Neural cell (in vitro differentiated cells): ENCODE results near the gene IL17REL. TPM values are rescaled to one million over a fixed set of nuclear protein-coding genes. Genes with fewer than 3 reads are reported as not detected.

Source experiments
- H2AFZ ChIP-seq: fragments of 200-600, 300-800 bp; sonication (generic), shearing (Covaris generic); 2 replicates; pipeline ENCODE4 v1.6.0; 2014; ENCODE audit warnings: low read depth, mild to moderate bottlenecking, antibody characterized with exemption, low read length, moderate library complexity
- H3F3A ChIP-seq: fragments of 200-600 bp; shearing (Covaris generic); 2 replicates; pipeline ENCODE4 v1.6.1; 2016; ENCODE audit warnings: mild to moderate bottlenecking, moderate library complexity, mixed read lengths, antibody characterized with exemption, low read length; ENCODE audit not compliant: insufficient read depth, poor library complexity, severe bottlenecking
- H3K27ac ChIP-seq: fragments of 200-600, 300-800 bp; sonication (generic), shearing (Covaris generic); 2 replicates; pipeline ENCODE4 v1.5.1; 2014; ENCODE audit warnings: mild to moderate bottlenecking, low read length, moderate library complexity
- H3K27me3 ChIP-seq: fragments of 300-800, 200-600 bp; sonication (generic), shearing (Covaris generic); 2 replicates; pipeline ENCODE4 v1.6.0; 2014; ENCODE audit warnings: mild to moderate bottlenecking, low read depth, low read length, moderate library complexity; ENCODE audit not compliant: insufficient read depth
- H3K36me3 ChIP-seq: fragments of 300-800, 200-600 bp; sonication (generic), shearing (Covaris generic); 2 replicates; pipeline ENCODE4 v1.5.1; 2014; ENCODE audit warnings: mild to moderate bottlenecking, antibody characterized with exemption, low read length, moderate library complexity; ENCODE audit not compliant: insufficient read depth
- H3K4me2 ChIP-seq: fragments of 300-800, 200-600 bp; sonication (generic), shearing (Covaris generic); 2 replicates; pipeline ENCODE4 v1.6.0; 2014; ENCODE audit warnings: mild to moderate bottlenecking, low read length
- H3K4me3 ChIP-seq: fragments of 300-800, 200-600 bp; sonication (generic), shearing (Covaris generic); 2 replicates; pipeline ENCODE4 v1.5.1; 2014; ENCODE audit warnings: mild to moderate bottlenecking, low read length, moderate library complexity
- H3K79me2 ChIP-seq: fragments of 200-600 bp; shearing (Covaris generic); replicated peaks from 2 replicates; pipeline ENCODE4 v1.6.0; 2014; ENCODE audit warnings: mild to moderate bottlenecking, low read length, moderate library complexity; ENCODE audit not compliant: insufficient read depth
- H3K9ac ChIP-seq: fragments of 300-800, 200-600 bp; sonication (generic), shearing (Covaris generic); 2 replicates; pipeline ENCODE4 v1.6.1; 2016; ENCODE audit warnings: mild to moderate bottlenecking, low read length, mixed read lengths
- H3K9me2 ChIP-seq: fragments of 200-600 bp; shearing (Covaris generic); 2 replicates; pipeline ENCODE4 v1.6.1; 2016; ENCODE audit warnings: mild to moderate bottlenecking, low read length, mixed read lengths; ENCODE audit not compliant: insufficient read depth
- H3K9me3 ChIP-seq: fragments of 200-600, 300-800 bp; sonication (generic), shearing (Covaris generic); 2 replicates; pipeline ENCODE4 v1.6.1; 2016; ENCODE audit warnings: mild to moderate bottlenecking, mixed run types, low read length, moderate library complexity, mixed read lengths
- H4K20me1 ChIP-seq: fragments of 200-600 bp; shearing (Covaris generic); 2 replicates; pipeline ENCODE4 v1.6.1; 2016; ENCODE audit warnings: mild to moderate bottlenecking, mixed run types; ENCODE audit not compliant: insufficient read depth
- EP300 ChIP-seq: fragments of 450-650 bp; conservative IDR thresholded peaks from 2 replicates; pipeline ENCODE4 v1.6.1; 2014; ENCODE audit warnings: antibody characterized with exemption, mild to moderate bottlenecking, moderate library complexity; ENCODE audit not compliant: poor library complexity, severe bottlenecking
- EZH2 ChIP-seq: fragments of 200-600, 300-800 bp; shearing (Covaris generic), sonication (generic); IDR thresholded peaks from 2 replicates; pipeline ENCODE4 v1.6.1; 2014; ENCODE audit warnings: antibody characterized with exemption, low read length, borderline replicate concordance, mild to moderate bottlenecking; ENCODE audit not compliant: insufficient read depth, poor library complexity, severe bottlenecking
- MXI1 ChIP-seq: fragments of 450-650 bp; conservative IDR thresholded peaks from 2 replicates; pipeline ENCODE4 v1.6.1; 2014; ENCODE audit warnings: antibody characterized with exemption, mild to moderate bottlenecking; ENCODE audit not compliant: poor library complexity, severe bottlenecking
- POLR2AphosphoS5 ChIP-seq: IDR thresholded peaks from 2 replicates; pipeline ENCODE4 v1.6.1; 2012
- RAD21 ChIP-seq: fragments of 450-650 bp; conservative IDR thresholded peaks from 2 replicates; pipeline ENCODE4 v1.6.1; 2014; ENCODE audit warnings: antibody characterized with exemption, mild to moderate bottlenecking, moderate library complexity
- SMC3 ChIP-seq: fragments of 450-650 bp; conservative IDR thresholded peaks from 2 replicates; pipeline ENCODE4 v1.6.1; 2014; ENCODE audit warnings: antibody characterized with exemption, mild to moderate bottlenecking, moderate library complexity; ENCODE audit not compliant: poor library complexity
- TAF1 ChIP-seq: IDR thresholded peaks from 2 replicates; pipeline ENCODE4 v1.6.1; 2012; ENCODE audit warnings: low read depth
- polyA plus RNA-seq: library from polyadenylated mRNA; depleted of rRNA; stranded (reverse); fragments of >200 nt; gene quantifications from 2 replicates; pipeline ENCODE4 v1.2.3, GENCODE V29; 2014
- TF ChIP-seq, protein P1 (sequence below): IDR thresholded peaks from 2 replicates; pipeline ENCODE4 v1.6.1; 2012; ENCODE audit warnings: borderline replicate concordance
- TF ChIP-seq, protein P2 (sequence below): fragments of 450-650 bp; IDR thresholded peaks from 2 replicates; pipeline ENCODE4 v1.5.1; 2014; ENCODE audit warnings: antibody characterized with exemption, mild to moderate bottlenecking, moderate library complexity; ENCODE audit not compliant: poor library complexity, severe bottlenecking

The IL17REL gene
- polyA plus RNA-seq, 1 donor from 2014 or later, result not detected

DNA sequence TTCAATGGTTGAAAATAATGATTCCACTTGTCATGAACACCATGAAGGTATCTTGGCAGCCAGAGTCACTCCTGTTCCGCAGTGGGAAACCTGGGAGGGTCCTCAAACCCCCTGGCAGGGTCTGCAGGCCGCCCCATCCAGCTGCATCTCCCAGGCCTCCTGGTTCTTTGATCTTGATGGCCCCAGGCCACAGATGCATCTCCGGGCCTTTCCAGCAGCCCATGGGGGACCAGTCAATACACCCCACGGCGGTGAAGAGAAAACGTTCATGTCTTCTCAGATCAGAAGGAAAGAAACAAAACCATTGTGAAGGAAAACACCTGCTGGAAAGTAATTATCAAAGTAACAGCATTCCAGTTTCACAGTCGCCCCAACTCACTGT is 47.3 kb upstream of the IL17REL start:
- no peaks in the 10 kb centered on the region for H3K79me2 ChIP-seq
- H3K27ac ChIP-seq, result no peak overlapping the region
- H3K9me3 ChIP-seq, result no peaks in the 10 kb centered on the region
- H2AFZ ChIP-seq, result no peak overlapping the region
- H3F3A ChIP-seq, result no peaks in the 10 kb centered on the region
- H3K36me3 ChIP-seq, result no peaks in the 10 kb centered on the region
- H3K9me2 ChIP-seq, result no peaks in the 10 kb centered on the region
- no peaks in the 10 kb centered on the region for H4K20me1 ChIP-seq
- peaks cover 17% of the 10 kb centered on the region for H3K27me3 ChIP-seq
- no peak overlapping the region for H3K4me3 ChIP-seq
- TF ChIP-seq POLR2AphosphoS5 (no peak), EP300 (no peak), EZH2 (no peak), SMC3 (no peak), RAD21 (no peak), MXI1 (no peak), TAF1 (no peak)
- TF ChIP-seq, protein P1, sequence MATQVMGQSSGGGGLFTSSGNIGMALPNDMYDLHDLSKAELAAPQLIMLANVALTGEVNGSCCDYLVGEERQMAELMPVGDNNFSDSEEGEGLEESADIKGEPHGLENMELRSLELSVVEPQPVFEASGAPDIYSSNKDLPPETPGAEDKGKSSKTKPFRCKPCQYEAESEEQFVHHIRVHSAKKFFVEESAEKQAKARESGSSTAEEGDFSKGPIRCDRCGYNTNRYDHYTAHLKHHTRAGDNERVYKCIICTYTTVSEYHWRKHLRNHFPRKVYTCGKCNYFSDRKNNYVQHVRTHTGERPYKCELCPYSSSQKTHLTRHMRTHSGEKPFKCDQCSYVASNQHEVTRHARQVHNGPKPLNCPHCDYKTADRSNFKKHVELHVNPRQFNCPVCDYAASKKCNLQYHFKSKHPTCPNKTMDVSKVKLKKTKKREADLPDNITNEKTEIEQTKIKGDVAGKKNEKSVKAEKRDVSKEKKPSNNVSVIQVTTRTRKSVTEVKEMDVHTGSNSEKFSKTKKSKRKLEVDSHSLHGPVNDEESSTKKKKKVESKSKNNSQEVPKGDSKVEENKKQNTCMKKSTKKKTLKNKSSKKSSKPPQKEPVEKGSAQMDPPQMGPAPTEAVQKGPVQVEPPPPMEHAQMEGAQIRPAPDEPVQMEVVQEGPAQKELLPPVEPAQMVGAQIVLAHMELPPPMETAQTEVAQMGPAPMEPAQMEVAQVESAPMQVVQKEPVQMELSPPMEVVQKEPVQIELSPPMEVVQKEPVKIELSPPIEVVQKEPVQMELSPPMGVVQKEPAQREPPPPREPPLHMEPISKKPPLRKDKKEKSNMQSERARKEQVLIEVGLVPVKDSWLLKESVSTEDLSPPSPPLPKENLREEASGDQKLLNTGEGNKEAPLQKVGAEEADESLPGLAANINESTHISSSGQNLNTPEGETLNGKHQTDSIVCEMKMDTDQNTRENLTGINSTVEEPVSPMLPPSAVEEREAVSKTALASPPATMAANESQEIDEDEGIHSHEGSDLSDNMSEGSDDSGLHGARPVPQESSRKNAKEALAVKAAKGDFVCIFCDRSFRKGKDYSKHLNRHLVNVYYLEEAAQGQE, result no peak
- TF ChIP-seq, protein P2, sequence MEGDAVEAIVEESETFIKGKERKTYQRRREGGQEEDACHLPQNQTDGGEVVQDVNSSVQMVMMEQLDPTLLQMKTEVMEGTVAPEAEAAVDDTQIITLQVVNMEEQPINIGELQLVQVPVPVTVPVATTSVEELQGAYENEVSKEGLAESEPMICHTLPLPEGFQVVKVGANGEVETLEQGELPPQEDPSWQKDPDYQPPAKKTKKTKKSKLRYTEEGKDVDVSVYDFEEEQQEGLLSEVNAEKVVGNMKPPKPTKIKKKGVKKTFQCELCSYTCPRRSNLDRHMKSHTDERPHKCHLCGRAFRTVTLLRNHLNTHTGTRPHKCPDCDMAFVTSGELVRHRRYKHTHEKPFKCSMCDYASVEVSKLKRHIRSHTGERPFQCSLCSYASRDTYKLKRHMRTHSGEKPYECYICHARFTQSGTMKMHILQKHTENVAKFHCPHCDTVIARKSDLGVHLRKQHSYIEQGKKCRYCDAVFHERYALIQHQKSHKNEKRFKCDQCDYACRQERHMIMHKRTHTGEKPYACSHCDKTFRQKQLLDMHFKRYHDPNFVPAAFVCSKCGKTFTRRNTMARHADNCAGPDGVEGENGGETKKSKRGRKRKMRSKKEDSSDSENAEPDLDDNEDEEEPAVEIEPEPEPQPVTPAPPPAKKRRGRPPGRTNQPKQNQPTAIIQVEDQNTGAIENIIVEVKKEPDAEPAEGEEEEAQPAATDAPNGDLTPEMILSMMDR, result no peak
- H3K9ac ChIP-seq, result no peak overlapping the region
- no peak overlapping the region for H3K4me2 ChIP-seq

DNA sequence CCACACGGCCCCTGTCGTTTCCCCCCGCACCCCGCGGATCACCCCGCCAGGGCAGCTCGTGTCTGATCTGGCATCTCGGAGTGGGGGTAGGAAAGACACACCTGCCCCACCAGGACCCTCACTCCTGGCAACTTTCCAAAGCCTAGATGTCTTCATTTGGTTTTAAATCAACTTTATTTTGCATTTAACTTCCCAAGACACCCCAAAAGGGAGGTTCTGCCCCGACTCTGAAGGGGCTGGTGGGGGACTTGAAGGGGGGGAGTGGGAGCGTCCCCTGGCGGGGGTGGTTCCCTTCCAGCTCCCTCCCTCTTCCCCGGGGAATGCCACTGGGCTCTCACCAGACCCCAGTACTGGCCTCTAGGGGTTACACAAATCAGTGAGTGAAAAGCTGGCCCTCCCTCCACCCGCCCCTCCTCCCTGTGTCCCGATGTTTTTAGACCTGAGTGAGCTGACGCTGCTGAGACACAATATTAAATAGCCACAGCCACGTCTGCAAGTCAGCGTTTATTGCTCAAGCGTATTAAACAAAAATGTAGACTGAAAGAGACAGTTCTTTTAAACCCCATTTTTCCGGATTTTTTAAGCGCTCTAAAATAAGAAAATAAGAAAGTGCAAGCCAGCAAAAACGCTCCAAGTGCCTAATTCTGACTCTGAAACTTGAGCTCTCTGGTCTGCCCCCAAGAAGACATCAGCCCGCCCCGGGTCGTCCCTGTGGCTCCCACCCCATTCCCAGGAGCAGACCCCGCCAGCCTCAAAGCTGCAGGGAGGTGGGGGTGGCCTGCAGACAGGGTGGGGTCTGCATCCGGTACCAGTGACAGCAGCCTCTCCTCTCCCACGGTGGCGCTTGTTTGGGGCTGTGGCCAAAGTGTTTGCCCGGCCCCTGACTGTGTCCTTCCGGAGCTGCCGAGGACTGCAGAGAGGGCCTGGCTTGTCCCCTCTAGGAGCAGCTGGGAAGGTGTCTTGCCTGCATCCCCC is 46.6 kb upstream of the IL17REL start:
- no peak for TF ChIP-seq SMC3
- TF ChIP-seq MXI1, result no peak
- TF ChIP-seq, protein P2, result no peak
- TF ChIP-seq, protein P1, result no peak
- no peak for TF ChIP-seq TAF1
- no peak for TF ChIP-seq RAD21
- TF ChIP-seq POLR2AphosphoS5, result no peak
- TF ChIP-seq EZH2, result no peak
- TF ChIP-seq EP300, result no peak
- H3K4me3 ChIP-seq, result no peak overlapping the region
- no peaks in the 10 kb centered on the region for H4K20me1 ChIP-seq
- H3K36me3 ChIP-seq, result no peaks in the 10 kb centered on the region
- H3F3A ChIP-seq, result no peaks in the 10 kb centered on the region
- H3K27ac ChIP-seq, result no peak overlapping the region
- H3K27me3 ChIP-seq, result peaks cover 17% of the 10 kb centered on the region
- no peaks in the 10 kb centered on the region for H3K9me2 ChIP-seq
- no peaks in the 10 kb centered on the region for H3K9me3 ChIP-seq
- no peak overlapping the region for H2AFZ ChIP-seq
- no peak overlapping the region for H3K9ac ChIP-seq
- H3K4me2 ChIP-seq, result no peak overlapping the region
- no peaks in the 10 kb centered on the region for H3K79me2 ChIP-seq
